GM19239 (cell line): Measurements from ENCODE around the gene BTF3.

Source experiments
- DNase-seq: peaks from one replicate; pipeline ENCODE4 v3.0.0; 2011; ENCODE audit warnings: low spot score; ENCODE audit not compliant: insufficient read length
- FAIRE-seq: peaks from 2 replicates; lab custom pipeline; 2011; peaks lifted over from hg19 to GRCh38; lab: Jason Lieb, UNC

The BTF3 gene

GRCh38 chr5:73515232-73515631 is 17.0 kb downstream of the BTF3 start:
- DNase-seq (no peak), FAIRE-seq (no peak)

DNA sequence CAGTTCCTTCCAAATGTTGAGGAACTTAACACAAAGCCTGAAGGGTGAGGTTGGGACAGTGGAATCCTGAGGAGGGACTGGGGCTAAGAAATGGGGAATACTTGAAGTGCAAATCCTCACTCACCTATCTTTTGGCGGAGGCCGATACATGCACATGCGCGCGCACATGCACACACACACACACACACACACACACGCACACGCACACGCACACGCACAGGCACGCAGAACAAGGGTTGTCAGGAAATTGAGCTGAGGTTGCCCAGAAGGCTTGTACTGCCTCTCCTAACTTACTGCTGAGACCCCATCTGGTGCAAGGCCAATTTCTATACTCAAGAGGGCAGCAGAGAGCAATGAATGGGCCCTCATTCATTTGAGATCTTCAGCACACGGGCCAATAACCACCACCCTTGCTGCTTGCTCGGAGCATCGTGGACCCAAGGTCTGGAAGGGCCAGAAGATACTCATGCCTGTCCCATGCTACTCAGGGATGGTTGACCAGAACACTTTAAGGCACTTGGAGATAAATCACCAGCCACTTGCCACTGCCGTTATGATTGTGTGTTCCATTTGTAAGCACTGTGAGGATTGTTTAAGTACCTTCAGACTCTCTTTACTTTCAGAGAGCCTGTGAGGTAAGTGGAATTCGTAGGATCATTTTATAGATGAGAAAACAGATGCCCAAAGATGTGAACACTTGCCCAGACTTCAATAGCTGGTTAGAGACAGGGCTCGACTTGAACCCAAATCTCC is 21.5 kb downstream of the BTF3 start:
- DNase-seq (peak; percentile 64), FAIRE-seq (peak; percentile 84)

GRCh38 chr5:73522989-73523388 is 24.7 kb downstream of the BTF3 start:
- no peak for FAIRE-seq
- no peak for DNase-seq

- FAIRE-seq, result no peak
- no peak for DNase-seq
These were observed 25.6 kb downstream of the BTF3 start for GRCh38 chr5:73523861-73524260.

DNA sequence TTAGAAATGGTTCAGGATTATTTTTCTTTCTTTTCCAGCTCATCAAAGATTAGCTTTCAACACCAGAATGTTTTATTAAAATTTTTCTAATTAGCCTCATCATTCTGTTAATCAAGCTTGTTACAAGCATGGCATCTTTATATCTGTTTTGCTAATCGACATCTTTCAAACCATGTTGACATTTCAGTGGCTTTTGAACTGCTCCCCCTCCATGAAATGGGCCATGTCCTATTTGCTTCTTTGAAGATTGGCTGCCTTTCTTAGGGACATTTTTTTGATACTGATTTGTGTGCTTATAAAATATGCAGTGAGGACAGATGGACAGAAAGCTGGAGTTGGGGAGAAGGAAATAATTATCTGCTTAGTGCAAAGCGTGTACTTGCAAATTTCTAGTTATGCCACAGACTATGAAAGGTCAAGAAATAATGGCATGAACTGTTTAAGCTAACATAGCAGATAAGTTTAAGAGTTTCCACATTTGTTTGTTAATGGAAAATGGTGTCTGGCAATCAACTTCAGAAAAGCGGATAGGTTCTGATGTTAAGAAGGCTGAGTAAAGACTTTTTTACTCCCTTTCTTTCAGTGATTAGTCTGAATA is 27.5 kb downstream of the BTF3 start:
- no peak for FAIRE-seq
- DNase-seq, result no peak

DNA sequence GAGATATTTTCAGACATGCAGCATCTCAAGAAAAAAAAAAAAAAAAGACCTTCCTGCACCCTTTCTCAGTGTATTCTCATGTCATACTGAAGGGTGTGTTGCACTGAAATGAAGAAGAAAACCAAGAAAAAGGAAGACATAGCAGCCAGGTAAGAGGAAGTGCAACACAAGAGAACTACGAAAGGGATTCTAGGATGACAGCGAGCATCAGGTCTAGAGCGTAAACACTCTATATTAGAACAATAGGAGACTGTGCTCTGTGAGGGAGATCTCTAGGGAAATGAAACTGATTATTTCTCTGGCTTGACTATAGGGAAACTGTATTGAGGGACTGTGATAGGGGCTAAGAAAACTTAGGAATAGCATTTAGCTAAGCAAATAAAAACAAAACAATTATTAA is 30.0 kb downstream of the BTF3 start:
- FAIRE-seq (peak; percentile 21), DNase-seq (no peak)

DNA sequence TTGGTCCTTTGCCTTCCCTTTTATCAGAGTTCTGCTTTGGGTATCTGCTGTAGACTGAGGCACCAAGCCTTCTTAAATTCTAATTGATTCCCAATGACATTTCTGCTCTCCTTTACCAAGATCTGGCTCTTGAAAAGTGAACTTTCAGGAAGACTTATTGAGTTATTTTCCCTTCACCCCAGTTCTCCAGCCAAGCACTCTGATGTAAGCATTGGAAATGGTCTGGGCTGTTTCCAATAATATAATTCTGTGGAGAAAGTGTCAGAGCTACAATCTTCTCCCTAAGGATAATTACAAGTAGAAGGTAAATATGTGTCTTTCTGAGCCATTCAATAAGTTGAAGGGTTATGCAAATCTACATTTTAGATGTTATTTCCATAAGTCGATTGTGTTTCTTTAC is 30.8 kb downstream of the BTF3 start:
- no peak for FAIRE-seq

GRCh38 chr5:73531356-73531755 is 33.1 kb downstream of the BTF3 start:
- DNase-seq (no peak), FAIRE-seq (no peak)

More for the DNA sequence above, 30.8 kb downstream of the BTF3 start:
- DNase-seq, result no peak

- DNase-seq (no peak), FAIRE-seq (no peak)
These were observed 34.0 kb downstream of the BTF3 start for GRCh38 chr5:73532195-73532594.

- DNase-seq, result no peak
- FAIRE-seq, result no peak
These were observed 35.9 kb downstream of the BTF3 start for GRCh38 chr5:73534011-73534644.

GRCh38 chr5:73534971-73535370 is 36.7 kb downstream of the BTF3 start:
- DNase-seq (no peak), FAIRE-seq (no peak)

DNA sequence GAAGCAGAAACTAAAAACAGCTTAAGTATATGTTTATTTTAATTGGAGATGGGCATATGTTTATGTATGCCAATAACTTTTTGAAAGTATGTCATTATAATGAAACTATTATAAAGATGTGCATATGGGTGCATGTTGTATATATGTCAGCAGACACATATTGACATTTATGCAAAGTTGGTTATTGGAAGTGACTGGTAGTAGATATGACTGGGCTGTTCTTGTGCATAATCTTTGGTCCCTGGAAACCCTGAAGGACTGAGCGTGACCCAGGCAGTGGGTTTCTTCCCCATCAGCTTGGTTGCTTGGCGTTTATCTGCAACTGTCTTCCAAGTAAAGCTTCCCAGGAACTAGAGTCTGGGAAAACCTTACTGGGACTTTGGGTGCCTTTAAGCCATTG is 41.5 kb downstream of the BTF3 start:
- DNase-seq (no peak), FAIRE-seq (no peak)

- DNase-seq, result no peak
- FAIRE-seq, result no peak
These were observed 42.0 kb downstream of the BTF3 start for GRCh38 chr5:73540192-73540591.

DNA sequence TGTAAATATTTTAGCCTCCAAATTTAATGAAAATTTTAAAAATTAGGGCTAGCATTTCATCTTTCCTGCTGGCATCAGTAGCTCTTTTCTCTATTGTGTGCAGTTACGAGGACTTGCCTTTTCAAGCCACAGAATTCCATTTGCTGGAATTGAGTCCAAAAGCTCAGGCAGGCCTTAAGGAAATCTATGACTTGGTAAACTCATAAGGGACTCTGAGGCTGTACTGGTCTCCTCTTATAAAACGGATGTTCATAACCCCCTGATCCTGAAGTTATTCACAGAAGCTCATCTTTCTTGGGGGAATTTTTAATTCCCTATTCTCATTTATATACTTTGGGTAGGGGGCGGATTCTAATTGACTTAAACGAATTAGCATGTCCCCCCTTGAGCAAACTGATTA is 43.8 kb downstream of the BTF3 start:
- DNase-seq (no peak), FAIRE-seq (no peak)

GRCh38 chr5:73544429-73545402 is 46.5 kb downstream of the BTF3 start:
- FAIRE-seq (no peak), DNase-seq (no peak)

- FAIRE-seq (no peak), DNase-seq (no peak)
These were observed 47.1 kb downstream of the BTF3 start for GRCh38 chr5:73545403-73545779.

GRCh38 chr5:73550016-73550415 is 51.8 kb downstream of the BTF3 start:
- FAIRE-seq (no peak), DNase-seq (no peak)

DNA sequence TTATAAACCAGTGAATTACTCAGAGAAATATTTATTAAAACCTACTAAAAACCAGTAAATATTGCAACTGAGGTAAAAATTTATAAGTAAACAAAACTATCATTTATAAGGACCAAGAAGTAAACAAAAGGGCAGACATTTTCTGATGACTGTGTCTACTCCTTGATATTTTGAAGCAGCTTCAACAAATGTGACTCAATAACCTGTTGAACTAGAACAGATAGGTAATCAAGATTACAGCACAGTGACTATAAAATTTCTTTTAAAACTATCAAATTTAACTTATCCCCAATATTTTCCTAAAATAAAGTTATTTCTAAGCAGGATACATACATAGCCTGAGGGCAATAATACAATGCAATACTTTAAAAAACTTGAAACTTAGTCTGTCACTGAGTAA is 54.4 kb downstream of the BTF3 start:
- no peak for DNase-seq
- FAIRE-seq, result no peak
